Left lobe of liver (tissue), 2 donors: ENCODE data around the gene DNM3. TPM values are rescaled to one million over a fixed set of nuclear protein-coding genes. Genes with fewer than 3 reads are reported as not detected.

Source experiments
- ATAC-seq: fragments of 200-7000 bp; cut with Tn5 transposase; one replicate; pipeline ENCODE4 v1.9.1; 2020; ENCODE audit warnings: mild to moderate bottlenecking, moderate library complexity
- DNase-seq: peaks from one replicate; pipeline ENCODE4 v3.0.0-alpha.2; 2020; ENCODE audit warnings: low spot score
- total RNA-seq: library from RNA; stranded (reverse); gene quantifications from one replicate; pipeline ENCODE4 v1.2.1, GENCODE V29; 2021
- donor health status: DM: no; HTN: no; CAD: no; lungs with moderate emphysema.
- donor health status: DM: no; HTN: yes; CAD: no.

Gene DNM3
- total RNA-seq, 1 donor from 2014 or later = 0.40 TPM

GRCh38 chr1:172460887-172461315 lies 619.6 kb downstream of the DNM3 start:
- DNase-seq = no peak
- ATAC-seq = no peak

Other genes with a start within 250 kb of the DNM3 start
- not detected for gene MYOCOS, start 219.3 kb upstream of the DNM3 start, total RNA-seq
- not detected for gene MYOC, start 188.8 kb upstream of the DNM3 start, total RNA-seq
- gene VAMP4, start 99.4 kb upstream of the DNM3 start, total RNA-seq = 8.0 TPM
- 14.4 TPM for gene METTL13, start 59.8 kb upstream of the DNM3 start, total RNA-seq